Ovary (tissue), 3 donors: ENCODE data around the gene PARD6B.

Source experiments
- POLR2A ChIP-seq: fragments of 450-650 bp; IDR thresholded peaks from one replicate; pipeline ENCODE4 v1.6.1; 2017; ENCODE audit warnings: antibody characterized with exemption, mild to moderate bottlenecking, moderate library complexity
- TF ChIP-seq, protein P1 (sequence below), 3 donors: fragments of 450-650 bp in 2 of 3; fragments of 200-600 bp in 1 of 3; IDR thresholded peaks; one replicate each; pipeline versions ENCODE4 v1.5.1 to v1.8.0; 2016 to 2022; ENCODE audit warnings: antibody characterized with exemption in 3 of 3, mild to moderate bottlenecking in 1 of 3
- donor health status: DM: no; HTN: no; CAD: no.

DNA sequence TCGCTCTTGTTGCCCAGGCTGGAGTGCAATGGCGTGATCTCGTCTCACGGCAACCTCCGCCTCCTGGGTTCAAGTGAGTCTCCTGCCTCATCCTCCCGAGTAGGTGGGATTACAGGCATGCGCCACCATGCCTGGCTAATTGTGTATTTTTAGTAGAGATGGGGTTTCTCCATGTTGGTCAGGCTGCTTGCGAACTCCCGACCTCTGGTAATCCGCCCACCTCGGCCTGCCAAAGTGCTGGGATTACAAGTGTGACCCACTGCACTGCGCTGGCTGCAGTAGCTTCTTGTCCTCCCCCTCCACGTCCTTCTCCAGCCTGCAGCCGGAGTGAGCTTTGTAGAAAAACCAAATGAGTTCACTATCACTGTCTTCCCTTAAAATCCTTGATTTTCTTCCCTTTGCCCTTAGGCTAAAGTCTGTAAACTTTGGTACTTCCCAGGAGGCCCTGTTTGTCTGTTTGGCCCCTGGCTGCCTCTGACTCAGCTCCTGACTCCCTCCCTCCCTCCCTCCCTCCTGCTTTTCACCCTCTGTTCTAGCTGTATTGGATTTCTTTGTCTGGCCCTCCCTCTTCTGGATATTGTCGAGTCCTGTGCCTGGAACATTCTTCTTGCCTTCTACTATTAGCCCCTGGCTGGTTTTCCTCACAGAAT, 12.9 kb downstream of the PARD6B start:
- TF ChIP-seq, protein P1, sequence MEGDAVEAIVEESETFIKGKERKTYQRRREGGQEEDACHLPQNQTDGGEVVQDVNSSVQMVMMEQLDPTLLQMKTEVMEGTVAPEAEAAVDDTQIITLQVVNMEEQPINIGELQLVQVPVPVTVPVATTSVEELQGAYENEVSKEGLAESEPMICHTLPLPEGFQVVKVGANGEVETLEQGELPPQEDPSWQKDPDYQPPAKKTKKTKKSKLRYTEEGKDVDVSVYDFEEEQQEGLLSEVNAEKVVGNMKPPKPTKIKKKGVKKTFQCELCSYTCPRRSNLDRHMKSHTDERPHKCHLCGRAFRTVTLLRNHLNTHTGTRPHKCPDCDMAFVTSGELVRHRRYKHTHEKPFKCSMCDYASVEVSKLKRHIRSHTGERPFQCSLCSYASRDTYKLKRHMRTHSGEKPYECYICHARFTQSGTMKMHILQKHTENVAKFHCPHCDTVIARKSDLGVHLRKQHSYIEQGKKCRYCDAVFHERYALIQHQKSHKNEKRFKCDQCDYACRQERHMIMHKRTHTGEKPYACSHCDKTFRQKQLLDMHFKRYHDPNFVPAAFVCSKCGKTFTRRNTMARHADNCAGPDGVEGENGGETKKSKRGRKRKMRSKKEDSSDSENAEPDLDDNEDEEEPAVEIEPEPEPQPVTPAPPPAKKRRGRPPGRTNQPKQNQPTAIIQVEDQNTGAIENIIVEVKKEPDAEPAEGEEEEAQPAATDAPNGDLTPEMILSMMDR (IDR thresholded peaks at IDR 0.05): peak in 2 of 3 donors; percentile 28 to 36
- no peak for TF ChIP-seq POLR2A
